ENCODE data around the gene KLHL24.

Gene KLHL24

GRCh38 chr3:183714622-183715021, 79.2 kb downstream of the KLHL24 start:
- H3K27me3 ChIP-seq (ENCODE audit: insufficient read depth, poor library complexity, severe bottlenecking): no peaks in the 10 kb centered on the region
- DNase-seq (ENCODE audit: low spot score) (no peak), ATAC-seq (ENCODE audit: low read depth) (no peak)
- H3K4me1 ChIP-seq (ENCODE audit: insufficient read depth, poor library complexity, severe bottlenecking): no peaks in the 10 kb centered on the region
- H3K27ac ChIP-seq (ENCODE audit: poor library complexity, severe bottlenecking): no peak overlapping the region
- H3K4me3 ChIP-seq (ENCODE audit: severe bottlenecking): no peak overlapping the region
- peaks cover 45% of the 10 kb centered on the region for H3K36me3 ChIP-seq (ENCODE audit: low read depth)
- no peaks in the 10 kb centered on the region for H3K9me3 ChIP-seq (ENCODE audit: severe bottlenecking)
- no peak for TF ChIP-seq CTCF (IDR thresholded peaks at IDR 0.05; ENCODE audit: poor library complexity, severe bottlenecking)

- Histone ChIP-seq H3K9me3 (ENCODE audit: severe bottlenecking) (no peaks in the 10 kb centered on the region), H3K4me1 (ENCODE audit: insufficient read depth, poor library complexity, severe bottlenecking) (no peaks in the 10 kb centered on the region), H3K4me3 (ENCODE audit: severe bottlenecking) (no peak overlapping the region), H3K36me3 (ENCODE audit: low read depth) (peaks cover 76% of the 10 kb centered on the region), H3K27me3 (ENCODE audit: insufficient read depth, poor library complexity, severe bottlenecking) (no peaks in the 10 kb centered on the region), H3K27ac (ENCODE audit: poor library complexity, severe bottlenecking) (no peak overlapping the region)
- ATAC-seq (ENCODE audit: low read depth) (no peak), DNase-seq (ENCODE audit: low spot score) (no peak)
- TF ChIP-seq CTCF (IDR thresholded peaks at IDR 0.05; ENCODE audit: poor library complexity, severe bottlenecking): no peak
Measured at GRCh38 chr3:183718012-183718411, 82.6 kb downstream of the KLHL24 start.

GRCh38 chr3:183725387-183725786, 90.0 kb downstream of the KLHL24 start:
- peaks cover 95% of the 10 kb centered on the region for H3K36me3 ChIP-seq (ENCODE audit: low read depth)
- no peak for ATAC-seq (ENCODE audit: low read depth)

GRCh38 chr3:183728204-183728603, 92.8 kb downstream of the KLHL24 start:
- no peaks in the 10 kb centered on the region for H3K4me1 ChIP-seq (ENCODE audit: insufficient read depth, poor library complexity, severe bottlenecking)
- TF ChIP-seq CTCF (IDR thresholded peaks at IDR 0.05; ENCODE audit: poor library complexity, severe bottlenecking): no peak
- H3K27ac ChIP-seq (ENCODE audit: poor library complexity, severe bottlenecking): no peak overlapping the region
- H3K27me3 ChIP-seq (ENCODE audit: insufficient read depth, poor library complexity, severe bottlenecking): no peaks in the 10 kb centered on the region
- peaks cover 94% of the 10 kb centered on the region for H3K36me3 ChIP-seq (ENCODE audit: low read depth)
- DNase-seq (ENCODE audit: low spot score) (no peak), ATAC-seq (ENCODE audit: low read depth) (no peak)
- H3K4me3 ChIP-seq (ENCODE audit: severe bottlenecking): no peak overlapping the region
- H3K9me3 ChIP-seq (ENCODE audit: severe bottlenecking): no peaks in the 10 kb centered on the region

More at GRCh38 chr3:183725387-183725786, 90.0 kb downstream of the KLHL24 start:
- H3K4me3 ChIP-seq (ENCODE audit: severe bottlenecking): no peak overlapping the region
- no peaks in the 10 kb centered on the region for H3K9me3 ChIP-seq (ENCODE audit: severe bottlenecking)
- H3K27ac ChIP-seq (ENCODE audit: poor library complexity, severe bottlenecking): no peak overlapping the region
- no peak for DNase-seq (ENCODE audit: low spot score)
- no peaks in the 10 kb centered on the region for H3K27me3 ChIP-seq (ENCODE audit: insufficient read depth, poor library complexity, severe bottlenecking)
- no peak for TF ChIP-seq CTCF (IDR thresholded peaks at IDR 0.05; ENCODE audit: poor library complexity, severe bottlenecking)
- no peaks in the 10 kb centered on the region for H3K4me1 ChIP-seq (ENCODE audit: insufficient read depth, poor library complexity, severe bottlenecking)

- DNase-seq (ENCODE audit: low spot score) (no peak), ATAC-seq (ENCODE audit: low read depth) (no peak)
- no peak for TF ChIP-seq CTCF (IDR thresholded peaks at IDR 0.05; ENCODE audit: poor library complexity, severe bottlenecking)
- H3K36me3 ChIP-seq (ENCODE audit: low read depth): peaks cover 94% of the 10 kb centered on the region
- H3K9me3 ChIP-seq (ENCODE audit: severe bottlenecking): no peaks in the 10 kb centered on the region
- no peaks in the 10 kb centered on the region for H3K4me1 ChIP-seq (ENCODE audit: insufficient read depth, poor library complexity, severe bottlenecking)
- no peak overlapping the region for H3K27ac ChIP-seq (ENCODE audit: poor library complexity, severe bottlenecking)
- no peak overlapping the region for H3K4me3 ChIP-seq (ENCODE audit: severe bottlenecking)
- H3K27me3 ChIP-seq (ENCODE audit: insufficient read depth, poor library complexity, severe bottlenecking): no peaks in the 10 kb centered on the region
Measured at GRCh38 chr3:183730361-183730760, 94.9 kb downstream of the KLHL24 start.

All from RWPE2 (cell line).